ENCODE results near the gene THRSP.
"Not testable (repeated sequence)": the region's sequence is repeated elsewhere in the genome, so short reads cannot be mapped to it uniquely, and the experiment has no call there.

Gene THRSP, protein sequence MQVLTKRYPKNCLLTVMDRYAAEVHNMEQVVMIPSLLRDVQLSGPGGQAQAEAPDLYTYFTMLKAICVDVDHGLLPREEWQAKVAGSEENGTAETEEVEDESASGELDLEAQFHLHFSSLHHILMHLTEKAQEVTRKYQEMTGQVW

DNA sequence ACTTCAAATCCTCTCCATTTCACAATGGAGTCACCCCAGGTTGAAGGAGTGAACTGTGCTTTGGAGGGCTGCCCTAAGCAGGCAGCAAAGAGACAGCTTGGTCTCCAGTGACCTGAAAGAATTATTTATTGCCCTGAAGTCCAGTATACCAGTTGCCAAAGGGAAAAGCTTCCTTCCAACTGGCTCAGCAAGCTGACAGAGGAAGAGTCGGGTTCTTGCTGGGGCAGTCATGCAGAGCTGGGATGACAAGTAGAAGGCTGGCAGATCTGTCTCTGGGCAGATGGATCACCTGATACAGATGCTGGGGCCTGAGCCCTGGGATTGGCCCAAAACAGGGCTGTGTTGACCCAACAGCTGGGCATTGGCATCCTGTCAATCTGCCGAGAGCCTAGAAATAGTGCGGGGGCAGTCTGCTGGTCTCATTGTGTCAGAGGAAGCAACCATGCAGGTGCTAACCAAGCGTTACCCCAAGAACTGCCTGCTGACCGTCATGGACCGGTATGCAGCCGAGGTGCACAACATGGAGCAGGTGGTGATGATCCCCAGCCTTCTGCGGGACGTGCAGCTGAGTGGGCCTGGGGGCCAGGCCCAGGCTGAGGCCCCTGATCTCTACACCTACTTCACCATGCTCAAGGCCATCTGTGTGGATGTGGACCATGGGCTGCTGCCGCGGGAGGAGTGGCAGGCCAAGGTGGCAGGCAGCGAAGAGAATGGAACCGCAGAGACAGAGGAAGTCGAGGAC is at the start of gene THRSP:
TSS of gene THRSP (plus strand) at position 422 of the 742 bp plus-strand sequence. CDS start at position 443, 21 bp downstream.
- TF ChIP-seq Cebpa-rat (IDR thresholded peaks at IDR 0.05): no peak; a peak in 1 of 22 replicates
- H3K36me3 ChIP-seq: peaks cover 15 to 31% (median 16%) of the 10 kb centered on the region in 11 experiments
- peaks cover 0 to 18% (median 4%) of the 10 kb centered on the region in 10 experiments; a peak in 9 of 20 replicates for H3K4me1 ChIP-seq
- H3K9ac ChIP-seq: no peak within 1 kb of the TSS
- no peak within 1 kb of the TSS for H3K27ac ChIP-seq
- no peaks in the 10 kb centered on the region for H3K27me3 ChIP-seq
- no peaks in the 10 kb centered on the region for H3K9me3 ChIP-seq (replicated peaks in 1 of 11)
- H3K4me2 ChIP-seq: no peak within 1 kb of the TSS
- no peak within 1 kb of the TSS for H3K4me3 ChIP-seq
- no peaks in the 10 kb centered on the region; a peak in 3 of 22 replicates for H4K20me1 ChIP-seq

DNA sequence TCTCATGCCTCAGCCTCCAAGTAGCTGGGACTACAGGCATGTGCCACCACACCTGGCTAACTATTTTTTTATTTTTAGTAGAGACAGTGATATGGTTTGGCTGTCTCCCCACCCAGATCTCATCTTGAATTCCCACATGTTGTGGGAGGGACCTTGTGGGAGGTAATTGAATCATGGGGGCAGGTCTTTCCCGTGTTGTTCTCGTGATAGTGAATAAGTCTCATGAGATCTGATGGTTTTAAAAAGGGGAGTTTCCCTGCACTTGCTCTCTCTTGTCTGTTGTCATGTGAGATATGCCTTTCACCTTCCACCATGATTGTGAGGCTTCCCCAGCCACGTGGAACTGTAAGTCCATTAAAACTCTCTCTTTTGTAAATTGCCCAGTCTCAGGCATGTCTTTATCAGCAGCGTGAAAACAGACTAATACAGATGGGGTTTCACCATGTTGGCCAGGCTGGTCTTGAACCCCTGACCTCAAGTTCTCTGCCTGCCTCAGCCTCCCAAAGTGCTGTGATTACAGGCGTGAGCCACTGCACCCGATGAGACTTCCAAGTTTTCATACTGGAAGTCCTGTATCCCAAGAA is 48.6 kb upstream of the THRSP start:
- not testable (repeated sequence) for H3K9ac ChIP-seq

DNA sequence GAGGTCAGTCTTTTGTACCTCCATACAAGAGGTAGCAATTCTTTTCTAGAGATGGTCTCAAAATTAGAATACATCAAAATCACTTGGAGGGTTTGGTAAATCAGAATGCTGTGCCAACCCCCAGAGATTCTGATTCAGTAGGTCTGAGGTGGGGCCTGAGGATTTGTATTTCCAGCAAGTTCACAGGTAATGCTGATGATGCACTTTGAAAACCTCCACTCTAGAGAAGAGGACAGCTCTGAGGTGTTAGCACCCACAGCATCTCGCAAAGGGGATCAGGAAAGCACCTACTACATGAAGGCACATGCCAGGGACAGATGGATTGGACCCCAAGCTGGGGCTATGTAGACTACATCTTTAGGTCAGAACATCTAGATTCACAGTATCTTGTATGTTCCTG is 47.8 kb upstream of the THRSP start:
- Histone ChIP-seq H3K36me3 (no peaks in the 10 kb centered on the region), H3K27ac (no peak overlapping the region), H3K9me3 (replicated peaks in 1 of 11) (no peaks in the 10 kb centered on the region), H3K4me2 (no peak overlapping the region), H3K4me1 (no peaks in the 10 kb centered on the region), H4K20me1 (no peaks in the 10 kb centered on the region), H3K27me3 (no peaks in the 10 kb centered on the region), H3K9ac (no peak overlapping the region), H3K4me3 (no peak overlapping the region)
- TF ChIP-seq Cebpa-rat (IDR thresholded peaks at IDR 0.05): no peak

More for the DNA sequence above, 48.6 kb upstream of the THRSP start:
- H4K20me1 ChIP-seq; H3K4me1 ChIP-seq; H3K27ac ChIP-seq; H3K4me2 ChIP-seq; H3K36me3 ChIP-seq; H3K4me3 ChIP-seq; H3K27me3 ChIP-seq; H3K9me3 ChIP-seq (replicated peaks in 1 of 11): not testable (repeated sequence)

DNA sequence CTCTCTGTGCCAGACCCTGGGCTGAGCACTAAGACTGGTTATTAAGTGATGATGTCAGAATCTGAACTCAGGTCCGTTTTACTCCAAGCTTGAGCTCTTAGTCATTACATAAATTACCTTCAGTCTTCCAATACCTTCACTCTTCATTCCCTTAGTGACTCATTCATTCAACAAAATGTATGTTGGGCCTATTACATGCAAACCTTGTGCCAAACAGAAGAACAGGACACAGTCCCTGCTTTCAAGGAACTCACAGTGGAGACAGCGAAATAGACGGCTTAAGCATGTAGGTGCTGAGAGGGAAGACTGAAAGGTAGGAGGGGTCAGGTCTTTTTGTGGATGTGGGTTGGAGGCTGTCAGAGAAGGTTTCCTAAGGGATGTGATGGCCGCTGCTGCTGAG is 43.9 kb upstream of the THRSP start:
- H3K27ac ChIP-seq: no peak overlapping the region
- no peaks in the 10 kb centered on the region for H3K36me3 ChIP-seq
- no peaks in the 10 kb centered on the region for H3K27me3 ChIP-seq
- H3K4me1 ChIP-seq: no peaks in the 10 kb centered on the region
- H3K4me3 ChIP-seq: no peak overlapping the region
- no peak for TF ChIP-seq Cebpa-rat (IDR thresholded peaks at IDR 0.05)
- no peaks in the 10 kb centered on the region for H4K20me1 ChIP-seq
- no peaks in the 10 kb centered on the region for H3K9me3 ChIP-seq (replicated peaks in 1 of 11)
- H3K4me2 ChIP-seq: no peak overlapping the region
- no peak overlapping the region for H3K9ac ChIP-seq

DNA sequence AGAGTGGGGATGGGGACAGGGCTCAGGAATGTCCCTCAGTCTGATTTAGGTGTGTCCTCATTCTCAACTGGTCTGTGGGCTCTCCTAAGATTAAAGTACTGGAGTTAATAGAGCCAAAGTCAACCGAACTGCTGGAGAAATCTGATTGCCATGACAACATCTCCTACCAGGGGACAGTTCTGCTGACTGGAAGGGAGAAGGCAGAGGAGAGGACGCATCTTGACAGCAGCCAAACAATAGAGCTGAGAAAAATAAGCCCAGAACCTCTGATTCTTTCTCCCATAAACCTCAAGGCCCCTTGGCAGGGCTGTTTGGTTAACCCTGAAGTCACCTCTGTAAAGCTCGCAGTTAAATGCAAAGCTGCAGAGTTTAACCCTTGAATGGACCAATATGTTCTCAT is 43.4 kb upstream of the THRSP start:
- no peak for TF ChIP-seq Cebpa-rat (IDR thresholded peaks at IDR 0.05)
- no peaks in the 10 kb centered on the region for H3K36me3 ChIP-seq
- no peak overlapping the region for H3K27ac ChIP-seq
- no peak overlapping the region for H3K9ac ChIP-seq
- no peak overlapping the region for H3K4me3 ChIP-seq
- no peaks in the 10 kb centered on the region for H3K4me1 ChIP-seq
- no peaks in the 10 kb centered on the region for H3K9me3 ChIP-seq (replicated peaks in 1 of 11)
- H3K4me2 ChIP-seq: no peak overlapping the region
- no peaks in the 10 kb centered on the region for H4K20me1 ChIP-seq
- H3K27me3 ChIP-seq: no peaks in the 10 kb centered on the region

DNA sequence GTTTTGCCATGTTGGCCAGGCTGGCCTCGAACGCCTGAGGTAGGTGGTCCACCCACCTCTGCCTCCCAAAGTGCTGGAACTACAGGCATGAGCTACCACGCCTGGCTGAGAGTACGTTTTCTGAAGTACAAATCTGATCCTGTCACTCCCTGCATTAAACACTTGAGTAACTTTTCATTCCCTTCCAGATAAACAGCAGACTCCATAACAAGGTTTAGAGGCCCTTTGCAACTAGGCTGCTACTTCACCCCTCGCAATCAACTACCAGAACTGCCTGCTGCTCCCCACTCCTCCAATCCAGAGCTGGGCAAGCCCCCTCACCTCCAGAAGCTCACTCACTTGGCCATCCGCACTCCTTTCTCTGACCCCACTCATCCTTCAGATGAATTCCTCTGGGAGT is 42.0 kb upstream of the THRSP start:
- TF ChIP-seq Cebpa-rat (IDR thresholded peaks at IDR 0.05): no peak

DNA sequence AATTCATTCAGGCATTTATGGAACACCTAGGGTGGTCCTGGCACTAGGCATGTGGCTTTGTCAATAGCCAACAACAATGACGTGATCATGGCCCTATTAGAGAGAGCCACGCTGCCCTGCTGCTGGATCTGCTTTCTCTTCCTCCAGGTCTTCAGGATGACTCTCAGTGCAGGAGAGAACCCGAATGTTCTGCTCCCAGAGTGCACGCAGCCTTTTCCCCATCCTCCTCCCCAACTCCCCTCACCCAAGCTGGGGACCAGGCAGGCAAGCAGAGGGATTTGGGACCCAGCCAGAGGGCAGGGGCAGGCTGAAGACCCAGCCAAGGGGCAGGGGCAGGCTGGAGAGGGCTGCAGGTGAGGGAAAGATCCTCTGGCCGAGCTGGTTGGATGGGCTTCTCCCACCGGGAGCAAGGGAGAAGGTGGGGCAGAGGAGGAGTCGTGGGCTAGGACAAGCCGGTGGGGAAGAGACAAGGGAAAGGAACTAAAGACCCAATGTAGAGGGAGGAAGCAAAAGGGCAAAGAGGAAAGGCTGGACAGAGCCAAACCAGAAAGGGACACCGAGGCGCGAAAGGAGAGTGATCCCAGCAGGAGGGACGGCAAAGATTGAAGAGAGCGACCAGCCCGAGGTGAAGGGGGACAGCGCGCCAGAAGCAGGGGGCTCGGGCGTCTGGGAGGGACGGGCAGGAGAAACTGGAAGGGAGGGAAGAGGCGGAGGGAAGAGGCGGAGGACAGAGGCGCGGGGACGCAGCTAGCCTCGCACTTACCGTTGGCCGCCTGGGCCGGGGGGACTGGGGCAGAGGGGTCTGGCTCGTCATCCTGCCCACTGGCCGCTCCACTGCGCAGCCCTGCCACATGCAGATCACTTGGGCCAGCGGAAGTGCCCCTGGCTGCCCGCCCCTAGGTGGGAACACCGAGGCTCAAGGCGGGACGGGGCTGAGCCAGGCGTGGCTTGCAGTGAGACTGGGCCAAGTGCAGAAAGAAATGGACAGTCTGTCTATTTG is 41.0 kb upstream of the THRSP start, which contains the start of gene KCTD14:
TSS of gene KCTD14 (minus strand) at position 880 of the 1,000 bp plus-strand sequence. CDS start at position 853, 27 bp downstream.
- H3K36me3 ChIP-seq: no peaks in the 10 kb centered on the region
- no peaks in the 10 kb centered on the region for H4K20me1 ChIP-seq
- no peak within 1 kb of the TSS for H3K4me2 ChIP-seq
- H3K9ac ChIP-seq: no peak within 1 kb of the TSS
- no peaks in the 10 kb centered on the region for H3K4me1 ChIP-seq
- H3K27me3 ChIP-seq: no peaks in the 10 kb centered on the region
- no peak for TF ChIP-seq Cebpa-rat (IDR thresholded peaks at IDR 0.05)
- no peaks in the 10 kb centered on the region for H3K9me3 ChIP-seq (replicated peaks in 1 of 11)
- H3K27ac ChIP-seq: no peak within 1 kb of the TSS
- H3K4me3 ChIP-seq: no peak within 1 kb of the TSS

More for the DNA sequence above, 42.0 kb upstream of the THRSP start:
- Histone ChIP-seq H4K20me1 (no peaks in the 10 kb centered on the region), H3K27ac (no peak overlapping the region), H3K9me3 (replicated peaks in 1 of 11) (no peaks in the 10 kb centered on the region), H3K9ac (no peak overlapping the region), H3K4me3 (no peak overlapping the region), H3K4me2 (no peak overlapping the region), H3K27me3 (no peaks in the 10 kb centered on the region), H3K4me1 (no peaks in the 10 kb centered on the region), H3K36me3 (no peaks in the 10 kb centered on the region)

DNA sequence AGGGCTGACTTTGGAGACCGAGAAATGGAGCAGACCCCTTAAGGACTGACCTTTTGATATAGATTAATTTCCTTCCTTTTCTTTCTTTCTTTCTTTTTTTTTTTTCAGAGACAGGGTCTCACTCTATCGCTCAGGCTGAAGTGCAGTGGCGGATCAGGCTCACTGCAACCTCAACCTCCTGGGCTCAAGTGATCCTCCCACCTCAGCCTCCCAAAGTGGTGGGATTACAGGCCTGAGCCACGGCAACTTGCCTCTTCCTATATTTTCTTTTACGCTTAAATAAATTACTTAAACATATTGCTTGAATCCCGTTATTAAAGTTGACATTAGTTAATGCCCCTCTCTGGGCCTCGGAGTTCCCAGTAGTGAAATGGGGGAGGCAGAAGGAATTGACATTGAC is 40.2 kb upstream of the THRSP start:
- no peak overlapping the region for H3K27ac ChIP-seq
- H3K9ac ChIP-seq: no peak overlapping the region
- no peak overlapping the region for H3K4me3 ChIP-seq
- H3K27me3 ChIP-seq: no peaks in the 10 kb centered on the region
- no peak for TF ChIP-seq Cebpa-rat (IDR thresholded peaks at IDR 0.05)
- no peaks in the 10 kb centered on the region for H4K20me1 ChIP-seq
- no peak overlapping the region for H3K4me2 ChIP-seq
- H3K36me3 ChIP-seq: no peaks in the 10 kb centered on the region
- H3K4me1 ChIP-seq: no peaks in the 10 kb centered on the region
- H3K9me3 ChIP-seq (replicated peaks in 1 of 11): no peaks in the 10 kb centered on the region

DNA sequence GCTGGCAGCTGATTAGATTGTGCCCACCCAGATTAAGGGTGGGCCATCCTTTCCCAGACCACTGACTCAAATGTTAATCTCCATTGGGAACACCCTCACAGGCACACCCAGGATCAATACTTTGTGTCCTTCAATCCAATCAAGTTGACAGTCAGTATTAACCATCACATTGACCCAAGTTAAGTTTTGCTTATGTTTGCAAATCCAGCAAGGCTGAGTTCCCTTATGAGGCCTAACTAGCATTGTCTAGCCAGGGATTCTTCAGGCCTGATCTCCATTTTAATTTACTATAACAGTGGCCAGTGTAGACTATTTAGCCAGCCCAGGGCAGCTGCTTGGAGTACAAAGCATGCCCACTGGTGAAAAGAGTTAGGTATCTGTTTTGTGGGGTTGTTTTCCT is 38.3 kb upstream of the THRSP start:
- no peak overlapping the region for H3K4me2 ChIP-seq
- H3K4me1 ChIP-seq: peaks cover 0 to 3% (median 1%) of the 10 kb centered on the region in 10 experiments; a peak in 7 of 20 replicates

More for the DNA sequence above, 38.3 kb upstream of the THRSP start:
- H3K9ac ChIP-seq: no peak overlapping the region
- H3K36me3 ChIP-seq: no peaks in the 10 kb centered on the region
- no peaks in the 10 kb centered on the region for H3K27me3 ChIP-seq
- no peaks in the 10 kb centered on the region for H4K20me1 ChIP-seq
- H3K9me3 ChIP-seq (replicated peaks in 1 of 11): no peaks in the 10 kb centered on the region
- no peak overlapping the region for H3K4me3 ChIP-seq
- no peak overlapping the region for H3K27ac ChIP-seq
- no peak for TF ChIP-seq Cebpa-rat (IDR thresholded peaks at IDR 0.05)

Data from BLaER1 treated with 17β-estradiol and CSF1 and Interleukin-3, amounts not matched to agents 10 nM and 100 nM (cell line).